ENCODE data around the gene DCHS1.
"Not testable (repeated sequence)": the region's sequence is repeated elsewhere in the genome, so short reads cannot be mapped to it uniquely, and the experiment has no call there.

Gene DCHS1, protein sequence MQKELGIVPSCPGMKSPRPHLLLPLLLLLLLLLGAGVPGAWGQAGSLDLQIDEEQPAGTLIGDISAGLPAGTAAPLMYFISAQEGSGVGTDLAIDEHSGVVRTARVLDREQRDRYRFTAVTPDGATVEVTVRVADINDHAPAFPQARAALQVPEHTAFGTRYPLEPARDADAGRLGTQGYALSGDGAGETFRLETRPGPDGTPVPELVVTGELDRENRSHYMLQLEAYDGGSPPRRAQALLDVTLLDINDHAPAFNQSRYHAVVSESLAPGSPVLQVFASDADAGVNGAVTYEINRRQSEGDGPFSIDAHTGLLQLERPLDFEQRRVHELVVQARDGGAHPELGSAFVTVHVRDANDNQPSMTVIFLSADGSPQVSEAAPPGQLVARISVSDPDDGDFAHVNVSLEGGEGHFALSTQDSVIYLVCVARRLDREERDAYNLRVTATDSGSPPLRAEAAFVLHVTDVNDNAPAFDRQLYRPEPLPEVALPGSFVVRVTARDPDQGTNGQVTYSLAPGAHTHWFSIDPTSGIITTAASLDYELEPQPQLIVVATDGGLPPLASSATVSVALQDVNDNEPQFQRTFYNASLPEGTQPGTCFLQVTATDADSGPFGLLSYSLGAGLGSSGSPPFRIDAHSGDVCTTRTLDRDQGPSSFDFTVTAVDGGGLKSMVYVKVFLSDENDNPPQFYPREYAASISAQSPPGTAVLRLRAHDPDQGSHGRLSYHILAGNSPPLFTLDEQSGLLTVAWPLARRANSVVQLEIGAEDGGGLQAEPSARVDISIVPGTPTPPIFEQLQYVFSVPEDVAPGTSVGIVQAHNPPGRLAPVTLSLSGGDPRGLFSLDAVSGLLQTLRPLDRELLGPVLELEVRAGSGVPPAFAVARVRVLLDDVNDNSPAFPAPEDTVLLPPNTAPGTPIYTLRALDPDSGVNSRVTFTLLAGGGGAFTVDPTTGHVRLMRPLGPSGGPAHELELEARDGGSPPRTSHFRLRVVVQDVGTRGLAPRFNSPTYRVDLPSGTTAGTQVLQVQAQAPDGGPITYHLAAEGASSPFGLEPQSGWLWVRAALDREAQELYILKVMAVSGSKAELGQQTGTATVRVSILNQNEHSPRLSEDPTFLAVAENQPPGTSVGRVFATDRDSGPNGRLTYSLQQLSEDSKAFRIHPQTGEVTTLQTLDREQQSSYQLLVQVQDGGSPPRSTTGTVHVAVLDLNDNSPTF (N-terminal part only)

DNA sequence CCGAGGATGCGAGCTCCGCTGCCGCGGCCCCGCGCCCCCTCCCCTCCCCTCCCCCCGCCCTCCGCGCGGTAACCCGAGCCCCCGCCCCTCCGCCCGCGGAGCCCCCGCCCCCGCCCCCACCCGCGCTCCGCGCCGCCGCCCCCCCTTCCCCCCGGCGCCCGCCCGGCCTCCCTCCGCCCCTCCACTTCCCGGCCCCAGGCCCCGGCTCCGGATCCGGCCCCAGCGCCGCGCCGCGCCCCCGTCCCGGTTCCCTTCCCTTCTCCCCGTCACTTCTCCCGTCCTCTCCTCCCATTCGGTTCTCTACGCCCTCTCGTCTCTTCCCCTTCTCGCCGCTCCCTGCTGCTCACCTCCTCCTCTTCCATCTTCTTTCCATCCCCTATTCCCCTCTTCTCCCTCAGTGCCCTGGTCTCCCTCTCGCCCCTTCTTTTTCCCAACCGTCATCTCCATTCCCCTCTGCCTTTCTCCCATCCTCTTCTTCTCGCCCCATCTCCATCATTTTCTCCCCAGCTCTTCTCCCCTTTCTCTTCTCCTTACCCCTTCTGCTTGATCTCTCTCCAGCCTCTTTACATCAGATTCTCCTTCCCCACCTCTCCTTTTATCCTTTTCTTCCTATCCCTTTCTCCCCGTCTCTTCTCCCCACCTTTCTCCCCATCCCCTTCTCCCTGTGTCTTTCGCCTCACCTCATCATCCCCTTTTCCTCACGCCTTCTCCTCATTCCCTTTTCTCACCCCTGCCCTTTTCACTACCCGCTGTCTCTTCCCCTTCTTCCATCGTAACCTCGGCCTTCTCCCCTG lies at the start of gene DCHS1:
DCHS1 (minus strand) TSS at position 20 of the 794 bp plus-strand sequence. CDS start 14,196 bp downstream, outside the sequence.
- Histone ChIP-seq H3K4me3 (ENCODE audit: low read length) (no peak within 1 kb of the TSS), H3K27ac (ENCODE audit: low read depth, low read length) (no peak within 1 kb of the TSS), H3K4me2 (ENCODE audit: low read length) (no peak within 1 kb of the TSS), H3K9me2 (replicated peaks; ENCODE audit: control insufficient read depth, low read length) (no peaks in the 10 kb centered on the region), H4K20me1 (ENCODE audit: control insufficient read depth, insufficient read depth, low read depth, low read length) (no peaks in the 10 kb centered on the region), H3K4me1 (ENCODE audit: control insufficient read depth, low read length) (no peaks in the 10 kb centered on the region), H3K9me3 (ENCODE audit: control insufficient read depth, insufficient read depth, low read length) (no peaks in the 10 kb centered on the region), H3K27me3 (ENCODE audit: control insufficient read depth, low read length) (peaks cover 27% of the 10 kb centered on the region), H3K36me3 (ENCODE audit: control insufficient read depth, low read length) (no peaks in the 10 kb centered on the region), H3F3A (ENCODE audit: control insufficient read depth, insufficient read depth) (no peaks in the 10 kb centered on the region), H3K79me2 (ENCODE audit: control insufficient read depth, low read length) (no peaks in the 10 kb centered on the region)
- TF ChIP-seq, protein P1, sequence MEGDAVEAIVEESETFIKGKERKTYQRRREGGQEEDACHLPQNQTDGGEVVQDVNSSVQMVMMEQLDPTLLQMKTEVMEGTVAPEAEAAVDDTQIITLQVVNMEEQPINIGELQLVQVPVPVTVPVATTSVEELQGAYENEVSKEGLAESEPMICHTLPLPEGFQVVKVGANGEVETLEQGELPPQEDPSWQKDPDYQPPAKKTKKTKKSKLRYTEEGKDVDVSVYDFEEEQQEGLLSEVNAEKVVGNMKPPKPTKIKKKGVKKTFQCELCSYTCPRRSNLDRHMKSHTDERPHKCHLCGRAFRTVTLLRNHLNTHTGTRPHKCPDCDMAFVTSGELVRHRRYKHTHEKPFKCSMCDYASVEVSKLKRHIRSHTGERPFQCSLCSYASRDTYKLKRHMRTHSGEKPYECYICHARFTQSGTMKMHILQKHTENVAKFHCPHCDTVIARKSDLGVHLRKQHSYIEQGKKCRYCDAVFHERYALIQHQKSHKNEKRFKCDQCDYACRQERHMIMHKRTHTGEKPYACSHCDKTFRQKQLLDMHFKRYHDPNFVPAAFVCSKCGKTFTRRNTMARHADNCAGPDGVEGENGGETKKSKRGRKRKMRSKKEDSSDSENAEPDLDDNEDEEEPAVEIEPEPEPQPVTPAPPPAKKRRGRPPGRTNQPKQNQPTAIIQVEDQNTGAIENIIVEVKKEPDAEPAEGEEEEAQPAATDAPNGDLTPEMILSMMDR (IDR thresholded peaks at IDR 0.05; ENCODE audit: low read depth, low read length, poor library complexity, severe bottlenecking) = no peak
- no peak for TF ChIP-seq EZH2phosphoT487 (IDR thresholded peaks at IDR 0.05; ENCODE audit: borderline replicate concordance, low read length)

DNA sequence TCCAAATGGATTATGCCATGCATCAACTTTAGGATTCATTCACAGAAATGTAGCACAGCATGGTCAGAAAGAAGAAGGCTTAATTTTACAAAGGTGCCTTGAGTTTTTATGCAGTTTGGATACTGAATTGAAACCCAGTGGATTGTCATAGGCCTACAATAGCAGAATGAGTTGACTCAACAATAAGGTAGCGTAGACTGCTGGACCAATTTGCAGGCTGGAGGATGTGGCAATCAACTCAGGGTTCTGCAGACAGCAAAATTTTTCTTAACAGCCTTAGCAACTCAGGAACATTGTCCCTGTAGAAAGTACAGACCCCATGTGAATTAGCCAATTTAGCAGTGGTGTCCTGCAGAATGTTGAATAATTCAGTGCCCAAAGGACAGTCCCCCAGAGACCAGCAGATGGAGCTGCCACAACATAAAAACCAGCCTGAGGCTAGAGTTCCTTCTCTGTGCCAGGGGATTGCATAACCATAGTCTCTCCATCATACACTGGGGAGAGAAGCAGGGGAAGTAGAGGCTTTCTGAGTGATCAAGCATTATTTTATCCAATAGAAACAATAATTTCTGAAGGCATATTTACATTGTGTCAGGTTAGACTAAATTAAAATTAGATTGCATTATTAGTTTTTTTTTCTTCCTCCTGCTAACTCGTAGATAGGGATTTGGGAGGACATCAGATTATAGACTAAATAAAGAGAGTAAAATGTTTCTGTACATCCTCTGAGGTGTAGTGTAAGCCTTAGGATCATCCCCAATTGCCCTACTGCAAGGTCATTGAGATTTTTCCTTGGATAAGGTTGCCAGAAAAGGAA lies 47.8 kb upstream of the DCHS1 start:
- Histone ChIP-seq H3K4me2 (ENCODE audit: low read length) (no peak overlapping the region), H3K27ac (ENCODE audit: low read depth, low read length) (no peak overlapping the region), H3K27me3 (ENCODE audit: control insufficient read depth, low read length) (no peaks in the 10 kb centered on the region; the same call in 1 of the 2 replicates), H3K79me2 (ENCODE audit: control insufficient read depth, low read length) (no peaks in the 10 kb centered on the region), H3K4me3 (ENCODE audit: low read length) (no peak overlapping the region), H3K36me3 (ENCODE audit: control insufficient read depth, low read length) (no peaks in the 10 kb centered on the region), H3K4me1 (ENCODE audit: control insufficient read depth, low read length) (no peaks in the 10 kb centered on the region), H3K9me2 (replicated peaks; ENCODE audit: control insufficient read depth, low read length) (no peaks in the 10 kb centered on the region), H3F3A (ENCODE audit: control insufficient read depth, insufficient read depth) (no peaks in the 10 kb centered on the region), H4K20me1 (ENCODE audit: control insufficient read depth, insufficient read depth, low read depth, low read length) (no peaks in the 10 kb centered on the region), H3K9me3 (ENCODE audit: control insufficient read depth, insufficient read depth, low read length) (no peaks in the 10 kb centered on the region)
- TF ChIP-seq EZH2phosphoT487 (IDR thresholded peaks at IDR 0.05; ENCODE audit: borderline replicate concordance, low read length) = no peak
- TF ChIP-seq, protein P1 (IDR thresholded peaks at IDR 0.05; ENCODE audit: low read depth, low read length, poor library complexity, severe bottlenecking) = peak; percentile 54

DNA sequence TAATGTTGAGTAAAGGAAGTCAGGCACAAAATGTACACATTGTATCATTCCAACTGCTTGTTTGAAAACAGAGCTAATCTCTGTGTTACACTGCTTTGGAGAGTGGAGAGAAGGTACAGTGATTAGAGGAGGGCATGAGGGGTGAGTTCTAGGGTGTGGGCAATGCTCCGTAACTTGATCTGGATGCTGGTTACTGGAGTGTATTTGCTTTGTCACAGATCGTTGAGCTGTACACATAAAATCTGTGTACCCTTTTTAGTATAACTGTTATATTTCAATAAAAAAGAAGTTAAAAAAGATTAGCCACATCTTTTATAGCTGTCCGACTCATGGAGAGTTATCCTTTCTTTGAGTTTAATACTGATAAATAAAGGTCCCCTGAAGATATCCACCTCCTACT lies 46.3 kb upstream of the DCHS1 start:
- not testable (repeated sequence) for H3K79me2 ChIP-seq (ENCODE audit: control insufficient read depth, low read length); H3F3A ChIP-seq (ENCODE audit: control insufficient read depth, insufficient read depth); H3K4me2 ChIP-seq (ENCODE audit: low read length); H3K9me3 ChIP-seq (ENCODE audit: control insufficient read depth, insufficient read depth, low read length); H3K36me3 ChIP-seq (ENCODE audit: control insufficient read depth, low read length); H3K27me3 ChIP-seq (ENCODE audit: control insufficient read depth, low read length); H3K4me3 ChIP-seq (ENCODE audit: low read length); H4K20me1 ChIP-seq (ENCODE audit: control insufficient read depth, insufficient read depth, low read depth, low read length); H3K27ac ChIP-seq (ENCODE audit: low read depth, low read length); H3K4me1 ChIP-seq (ENCODE audit: control insufficient read depth, low read length); H3K9me2 ChIP-seq (replicated peaks; ENCODE audit: control insufficient read depth, low read length)

Data from DOHH2 (cell line).